Measurements from ENCODE around the gene MRAS. TPM values are rescaled to one million over a fixed set of nuclear protein-coding genes. Genes with fewer than 3 reads are reported as not detected.

MRAS gene
- total RNA-seq, 2 donors from 2014 or later: 2.2 to 4.5 TPM

DNA sequence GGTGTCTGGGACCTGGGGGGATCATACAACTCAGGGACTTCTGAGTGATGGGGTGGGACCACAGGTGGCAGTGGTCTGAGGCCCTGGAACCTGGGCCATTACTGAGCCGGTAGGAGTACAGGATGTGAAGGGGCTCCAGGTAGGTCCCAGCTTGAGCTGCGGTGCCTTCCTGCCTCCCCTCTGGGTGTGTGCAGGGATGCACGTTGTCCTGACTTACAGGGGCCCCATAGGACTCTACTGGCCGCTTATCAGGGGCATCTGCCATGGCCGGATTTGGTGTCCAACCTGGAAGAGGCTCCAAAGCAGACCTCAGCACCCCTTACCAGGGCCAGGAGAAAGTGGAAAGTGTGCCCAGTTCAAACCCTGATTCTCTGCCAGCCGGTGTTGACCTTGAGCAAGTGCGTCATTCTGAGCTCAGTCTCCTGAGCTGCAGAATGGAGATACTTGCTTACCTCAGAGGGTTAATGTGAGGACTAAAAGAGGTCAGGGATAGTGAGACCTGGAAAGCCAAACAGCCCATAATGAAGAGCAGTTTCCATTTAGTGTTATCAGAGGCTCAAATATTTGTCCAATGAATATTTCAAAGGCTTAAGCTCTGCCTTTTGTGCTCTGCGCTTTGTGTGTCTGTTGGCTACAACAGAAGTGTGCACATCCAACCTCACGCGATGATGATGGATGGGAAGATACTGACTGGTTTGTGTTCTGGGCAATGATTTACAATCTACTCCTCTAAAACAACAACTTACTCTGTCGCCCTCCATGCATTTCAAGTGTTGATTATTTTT, 50.6 kb downstream of the MRAS start:
- TF ChIP-seq, protein P1, sequence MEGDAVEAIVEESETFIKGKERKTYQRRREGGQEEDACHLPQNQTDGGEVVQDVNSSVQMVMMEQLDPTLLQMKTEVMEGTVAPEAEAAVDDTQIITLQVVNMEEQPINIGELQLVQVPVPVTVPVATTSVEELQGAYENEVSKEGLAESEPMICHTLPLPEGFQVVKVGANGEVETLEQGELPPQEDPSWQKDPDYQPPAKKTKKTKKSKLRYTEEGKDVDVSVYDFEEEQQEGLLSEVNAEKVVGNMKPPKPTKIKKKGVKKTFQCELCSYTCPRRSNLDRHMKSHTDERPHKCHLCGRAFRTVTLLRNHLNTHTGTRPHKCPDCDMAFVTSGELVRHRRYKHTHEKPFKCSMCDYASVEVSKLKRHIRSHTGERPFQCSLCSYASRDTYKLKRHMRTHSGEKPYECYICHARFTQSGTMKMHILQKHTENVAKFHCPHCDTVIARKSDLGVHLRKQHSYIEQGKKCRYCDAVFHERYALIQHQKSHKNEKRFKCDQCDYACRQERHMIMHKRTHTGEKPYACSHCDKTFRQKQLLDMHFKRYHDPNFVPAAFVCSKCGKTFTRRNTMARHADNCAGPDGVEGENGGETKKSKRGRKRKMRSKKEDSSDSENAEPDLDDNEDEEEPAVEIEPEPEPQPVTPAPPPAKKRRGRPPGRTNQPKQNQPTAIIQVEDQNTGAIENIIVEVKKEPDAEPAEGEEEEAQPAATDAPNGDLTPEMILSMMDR (IDR thresholded peaks at IDR 0.05): no peak
- H3K9me3 ChIP-seq: no peaks in the 10 kb centered on the region
- intact Hi-C loops (cut with DNase I): no loop called here
- H3K9ac ChIP-seq (ENCODE audit: low read depth in 2 of 2, low read length in 2 of 2): no peak overlapping the region
- DNase-seq: no peak
- no peak overlapping the region for H3K27ac ChIP-seq
- H3K4me1 ChIP-seq: no peaks in the 10 kb centered on the region
- H3K27me3 ChIP-seq: no peaks in the 10 kb centered on the region
- no peaks in the 10 kb centered on the region for H3K36me3 ChIP-seq
- no peak overlapping the region for H3K4me3 ChIP-seq

DNA sequence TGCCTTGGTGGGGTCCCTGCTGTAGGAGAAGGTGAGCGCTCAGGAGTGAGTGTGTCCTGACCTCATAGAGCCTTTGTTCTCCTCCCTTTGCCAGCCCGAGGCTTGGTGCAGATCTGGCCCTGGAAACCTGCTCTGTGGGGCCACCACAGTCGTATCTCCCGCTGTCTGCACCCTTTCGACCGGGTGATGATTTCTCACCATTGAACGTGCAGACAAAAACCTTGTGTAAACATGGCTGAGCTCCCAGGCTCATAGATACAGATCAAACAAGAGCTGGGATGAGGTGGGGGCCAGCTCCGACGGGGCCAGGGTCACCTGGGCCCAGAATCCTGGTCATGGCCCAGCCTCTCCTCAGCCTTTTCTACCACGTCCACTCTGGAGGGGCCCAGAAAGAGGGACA, 51.4 kb downstream of the MRAS start:
- H3K27ac ChIP-seq: no peak overlapping the region
- TF ChIP-seq, protein P1 (IDR thresholded peaks at IDR 0.05): no peak
- no peak overlapping the region for H3K9ac ChIP-seq (ENCODE audit: low read depth in 2 of 2, low read length in 2 of 2)
- no peaks in the 10 kb centered on the region for H3K4me1 ChIP-seq
- DNase-seq: no peak
- no peaks in the 10 kb centered on the region for H3K27me3 ChIP-seq
- H3K36me3 ChIP-seq: no peaks in the 10 kb centered on the region
- H3K4me3 ChIP-seq: no peak overlapping the region
- H3K9me3 ChIP-seq: no peaks in the 10 kb centered on the region
- intact Hi-C loops (cut with DNase I): no loop called here

DNA sequence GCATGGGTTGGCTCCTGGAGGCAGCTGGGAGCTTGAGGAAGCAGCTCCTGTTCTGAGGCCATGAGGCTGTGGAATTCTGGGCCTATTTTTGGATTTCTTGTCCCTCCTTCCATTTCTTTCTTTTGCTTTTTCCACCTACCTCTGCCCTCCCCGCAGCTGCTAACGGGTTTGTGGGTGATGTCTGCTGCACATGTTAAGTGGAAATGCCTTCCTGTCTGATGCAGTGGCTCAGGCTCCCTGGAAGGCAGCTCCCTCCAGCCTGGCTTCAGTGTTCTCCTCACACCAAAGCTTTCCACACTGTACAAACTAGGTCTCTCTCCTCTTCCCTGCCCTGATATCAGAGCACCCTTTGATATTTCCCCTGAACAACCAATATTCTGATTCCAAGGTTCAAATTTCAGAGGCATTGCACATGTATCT, 52.3 kb downstream of the MRAS start:
- DNase-seq: no peak
- H3K27ac ChIP-seq: no peak overlapping the region
- no peak overlapping the region for H3K9ac ChIP-seq (ENCODE audit: low read depth in 2 of 2, low read length in 2 of 2)
- H3K27me3 ChIP-seq: no peaks in the 10 kb centered on the region
- no peaks in the 10 kb centered on the region for H3K4me1 ChIP-seq
- intact Hi-C loops (cut with DNase I): no loop called here
- H3K4me3 ChIP-seq: no peak overlapping the region
- TF ChIP-seq, protein P1 (IDR thresholded peaks at IDR 0.05): no peak
- H3K9me3 ChIP-seq: no peaks in the 10 kb centered on the region
- no peaks in the 10 kb centered on the region for H3K36me3 ChIP-seq

DNA sequence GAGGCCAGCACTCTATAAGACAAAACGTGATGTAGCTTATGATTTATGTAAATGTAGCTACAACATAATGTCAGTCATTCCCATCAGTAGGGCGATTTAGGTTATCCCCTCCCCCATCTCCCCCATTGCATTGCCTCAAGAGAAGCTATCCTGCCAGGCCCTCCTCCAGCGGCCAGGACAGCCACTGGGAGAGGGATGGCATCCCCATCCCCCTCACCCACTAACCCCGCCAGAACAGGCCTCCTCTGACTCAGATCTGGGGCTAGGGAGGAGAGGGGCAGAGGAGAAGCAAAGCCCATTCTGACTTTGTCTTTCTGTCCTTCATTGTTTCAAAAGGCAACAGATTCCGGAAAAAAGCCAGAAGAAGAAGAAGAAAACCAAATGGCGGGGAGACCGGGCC, 53.5 kb downstream of the MRAS start:
- no peaks in the 10 kb centered on the region for H3K4me1 ChIP-seq
- intact Hi-C loops (cut with DNase I): no loop called here
- no peaks in the 10 kb centered on the region for H3K36me3 ChIP-seq
- H3K27ac ChIP-seq: no peak overlapping the region
- no peaks in the 10 kb centered on the region for H3K27me3 ChIP-seq
- TF ChIP-seq, protein P1 (IDR thresholded peaks at IDR 0.05): no peak
- no peak for DNase-seq
- H3K9me3 ChIP-seq: no peaks in the 10 kb centered on the region
- H3K4me3 ChIP-seq: no peak overlapping the region
- H3K9ac ChIP-seq (ENCODE audit: low read depth in 2 of 2, low read length in 2 of 2): no peak overlapping the region

DNA sequence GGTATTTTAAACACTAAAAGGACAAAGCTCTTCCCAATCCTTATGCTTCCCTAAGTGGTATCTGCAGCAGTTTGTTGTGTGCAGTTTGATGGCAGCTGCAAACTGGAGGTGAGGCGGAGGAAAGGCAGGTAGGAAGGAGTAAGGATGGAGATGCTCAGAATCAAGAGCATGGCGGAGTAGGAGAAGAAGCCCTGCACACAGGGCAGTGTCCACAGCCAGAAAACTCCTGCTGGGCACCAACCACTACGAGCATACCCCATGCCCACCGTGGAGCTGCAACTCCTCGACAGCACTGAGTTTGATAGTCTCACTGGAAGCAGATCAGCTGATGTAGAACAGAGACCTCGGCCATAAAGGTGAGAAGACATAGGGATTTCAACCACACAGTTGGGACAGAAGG, 55.7 kb downstream of the MRAS start:
- Histone ChIP-seq H3K27me3 (no peaks in the 10 kb centered on the region), H3K36me3 (no peaks in the 10 kb centered on the region), H3K9ac (ENCODE audit: low read depth in 2 of 2, low read length in 2 of 2) (no peak overlapping the region), H3K4me1 (no peaks in the 10 kb centered on the region), H3K4me3 (no peak overlapping the region), H3K9me3 (no peaks in the 10 kb centered on the region), H3K27ac (no peak overlapping the region)
- intact Hi-C loops (cut with DNase I): no loop called here
- DNase-seq: no peak
- TF ChIP-seq, protein P1 (IDR thresholded peaks at IDR 0.05): no peak
